Stimulated activated CD4-positive, alpha-beta T cell treated with anti-CD3 and anti-CD28 coated beads, Interleukin-4, amount 100 ng/mL, for 4 hours (primary cell): ENCODE results near the gene PARP12.

Source experiments
- DNase-seq, 2 experiments: peaks; one replicate each; pipeline ENCODE4 v3.0.0-alpha.2; 2020

The PARP12 gene

GRCh38 chr7:139990142-139990535 is 72.6 kb downstream of the PARP12 start:
- DNase-seq: no peak

GRCh38 chr7:139989366-139990141 is 73.2 kb downstream of the PARP12 start:
- no peak for DNase-seq

GRCh38 chr7:139987691-139988516 is 74.8 kb downstream of the PARP12 start:
- DNase-seq: no peak

- DNase-seq: no peak
Observed at GRCh38 chr7:139985811-139986210, 76.9 kb downstream of the PARP12 start.

GRCh38 chr7:139984642-139985539 is 77.9 kb downstream of the PARP12 start:
- no peak for DNase-seq

DNA sequence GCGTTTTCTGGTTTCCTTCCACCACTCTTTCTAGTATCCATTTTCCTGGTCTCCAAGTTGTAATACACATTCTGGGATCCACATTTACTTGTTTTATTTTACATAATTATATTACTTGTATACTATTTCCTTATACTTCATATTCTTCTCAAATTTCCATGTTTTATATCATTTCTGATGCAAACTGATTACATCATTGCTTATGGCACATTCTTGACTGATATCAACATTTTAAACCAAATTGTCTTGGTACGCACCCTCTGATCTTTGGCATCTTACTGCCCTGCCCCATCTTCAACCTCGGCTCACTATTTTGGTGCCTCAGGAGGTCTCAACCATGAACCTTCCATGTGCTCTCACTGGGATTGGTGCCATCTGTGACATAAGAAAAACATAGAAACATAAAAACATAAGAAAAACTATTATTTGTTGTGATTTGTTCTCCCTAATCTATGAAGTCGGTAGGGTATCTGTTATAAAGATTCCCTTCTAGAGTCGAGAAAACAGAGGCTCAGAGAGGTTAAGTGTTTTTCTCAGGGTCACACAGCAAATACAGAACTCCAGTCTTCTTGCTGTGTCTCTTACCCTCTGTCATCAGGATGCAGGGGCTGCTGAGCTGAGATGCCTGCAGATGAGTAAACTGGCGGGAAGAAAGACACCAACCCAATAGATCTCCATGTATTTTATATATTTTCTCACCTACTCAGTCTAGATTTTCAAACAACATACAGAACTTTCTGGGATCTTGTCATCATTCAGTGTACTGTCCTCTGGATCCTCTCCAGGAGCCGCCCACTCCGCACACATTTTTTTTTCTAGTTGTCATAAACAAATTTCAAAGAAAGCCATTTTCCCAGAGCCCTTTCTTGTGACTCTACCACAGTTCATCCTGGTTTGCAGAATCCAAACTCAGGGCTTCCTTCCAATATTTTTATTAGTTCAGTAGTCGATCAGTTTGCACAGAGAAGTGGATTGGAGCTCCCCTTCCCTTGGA is 79.5 kb downstream of the PARP12 start:
- DNase-seq: no peak

- DNase-seq: no peak
Observed at GRCh38 chr7:139981511-139981895, 81.2 kb downstream of the PARP12 start.

GRCh38 chr7:139976838-139977656 is 85.7 kb downstream of the PARP12 start:
- DNase-seq: peak in 1 of 2 experiments; percentile 7

- no peak for DNase-seq
Observed at GRCh38 chr7:139976055-139976837, 86.5 kb downstream of the PARP12 start.

DNA sequence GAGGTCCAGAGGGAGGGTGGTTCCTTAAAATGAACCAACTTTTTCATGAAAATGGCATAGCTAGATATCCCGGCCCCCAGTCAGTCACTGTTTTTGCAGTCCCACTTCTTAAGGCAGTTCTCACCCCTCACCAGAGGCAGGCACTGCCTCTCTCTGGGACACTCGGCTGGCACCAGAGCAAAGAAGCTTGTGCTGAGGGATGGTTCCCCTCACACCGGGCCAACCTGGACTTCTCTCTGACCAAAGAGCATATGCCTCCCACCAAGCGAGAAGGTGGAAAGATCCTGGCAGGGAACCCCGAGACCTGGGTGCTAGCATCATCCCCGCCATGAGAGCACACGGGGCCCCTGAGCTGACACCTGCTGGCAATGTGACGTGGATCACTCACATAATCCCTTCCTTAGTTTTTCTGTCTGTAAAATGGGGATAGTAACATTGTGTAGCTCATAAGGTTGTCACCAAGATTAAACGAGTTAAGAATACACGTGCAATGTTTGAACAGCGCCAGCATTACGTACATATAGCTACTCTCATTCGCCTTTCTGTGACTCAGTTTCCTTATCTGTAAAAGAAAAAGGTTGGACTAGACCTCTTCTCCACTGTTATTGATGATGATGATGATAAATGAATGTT is 88.5 kb downstream of the PARP12 start:
- no peak for DNase-seq
